OCI-LY3 (cell line): Measurements from ENCODE around the gene ATP8B4.

ENCODE experiments used
- EZH2phosphoT487 ChIP-seq: fragments of 200-600 bp; shearing (Covaris generic); IDR thresholded peaks from 2 replicates; pipeline ENCODE4 v1.6.1; 2018; ENCODE audit warnings: antibody characterized with exemption, mixed run types, low read depth
- TF ChIP-seq, protein P1 (sequence below): fragments of 200-600, 300-600 bp; sonication (generic); IDR thresholded peaks from 2 replicates; pipeline ENCODE4 v1.5.1; 2014; ENCODE audit warnings: antibody characterized with exemption, low read length, low read depth

DNA sequence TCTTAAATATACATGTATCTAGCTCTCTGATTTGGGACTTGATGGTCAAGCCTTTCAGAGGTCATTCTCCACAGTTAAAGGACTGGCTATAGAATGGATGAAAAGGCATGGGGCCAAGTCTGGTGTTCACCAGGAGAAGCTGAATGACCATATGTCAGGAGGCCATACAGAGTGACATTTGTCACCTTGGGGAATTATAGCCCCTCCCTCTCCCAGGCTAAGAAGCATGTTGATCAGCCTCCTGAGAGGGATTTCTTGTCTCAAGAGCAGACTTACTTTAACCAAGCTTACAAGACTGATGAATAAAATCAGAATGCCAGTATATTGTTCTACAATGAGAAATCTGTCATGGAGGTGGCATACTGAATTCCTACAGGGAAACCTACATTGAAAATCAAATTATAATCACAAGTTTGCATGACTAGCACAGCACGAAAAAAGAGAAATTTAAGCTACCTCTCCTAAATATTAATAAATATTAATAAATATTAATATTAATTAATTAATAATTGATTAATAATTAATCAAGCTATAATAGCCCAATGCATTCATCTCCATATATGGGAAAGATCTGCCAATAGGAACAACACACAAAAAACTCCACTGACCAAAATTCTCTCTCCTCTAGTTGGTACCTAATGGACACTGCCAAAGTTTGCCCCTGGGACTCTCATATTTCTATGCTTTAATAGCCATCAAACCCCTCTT, 47.3 kb downstream of the ATP8B4 start:
- TF ChIP-seq, protein P1, sequence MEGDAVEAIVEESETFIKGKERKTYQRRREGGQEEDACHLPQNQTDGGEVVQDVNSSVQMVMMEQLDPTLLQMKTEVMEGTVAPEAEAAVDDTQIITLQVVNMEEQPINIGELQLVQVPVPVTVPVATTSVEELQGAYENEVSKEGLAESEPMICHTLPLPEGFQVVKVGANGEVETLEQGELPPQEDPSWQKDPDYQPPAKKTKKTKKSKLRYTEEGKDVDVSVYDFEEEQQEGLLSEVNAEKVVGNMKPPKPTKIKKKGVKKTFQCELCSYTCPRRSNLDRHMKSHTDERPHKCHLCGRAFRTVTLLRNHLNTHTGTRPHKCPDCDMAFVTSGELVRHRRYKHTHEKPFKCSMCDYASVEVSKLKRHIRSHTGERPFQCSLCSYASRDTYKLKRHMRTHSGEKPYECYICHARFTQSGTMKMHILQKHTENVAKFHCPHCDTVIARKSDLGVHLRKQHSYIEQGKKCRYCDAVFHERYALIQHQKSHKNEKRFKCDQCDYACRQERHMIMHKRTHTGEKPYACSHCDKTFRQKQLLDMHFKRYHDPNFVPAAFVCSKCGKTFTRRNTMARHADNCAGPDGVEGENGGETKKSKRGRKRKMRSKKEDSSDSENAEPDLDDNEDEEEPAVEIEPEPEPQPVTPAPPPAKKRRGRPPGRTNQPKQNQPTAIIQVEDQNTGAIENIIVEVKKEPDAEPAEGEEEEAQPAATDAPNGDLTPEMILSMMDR: no peak
- TF ChIP-seq EZH2phosphoT487: no peak
